Activated T-cell treated with anti-CD3 and anti-CD28 coated beads, Interleukin-2, amount 50 U/mL, for 1 hour (primary cell): ENCODE data around the gene NSUN2.

Source experiments
- DNase-seq: peaks from one replicate; pipeline ENCODE4 v3.0.0-alpha.2; 2020

Gene NSUN2

GRCh38 chr5:6602441-6602840 is 30.4 kb downstream of the NSUN2 start:
- no peak for DNase-seq

DNA sequence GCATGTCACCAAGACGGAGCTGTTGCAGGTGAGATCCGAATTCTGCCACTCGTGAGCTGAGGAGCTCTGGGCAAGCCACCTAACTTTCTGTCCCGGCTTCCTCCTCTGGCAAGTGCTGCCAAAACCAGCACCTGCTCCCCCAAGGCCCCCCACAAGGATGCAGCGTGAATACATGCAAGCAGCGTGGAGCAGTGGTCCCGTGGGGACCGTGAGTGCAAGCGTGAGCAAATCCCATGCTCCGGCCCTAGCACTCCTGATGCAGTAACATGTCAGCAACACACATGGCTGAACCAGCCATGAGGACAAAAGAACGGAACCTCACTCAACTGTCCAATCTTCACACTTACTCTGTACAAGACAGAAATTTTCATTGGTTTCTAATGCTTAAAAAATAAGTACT is 31.0 kb downstream of the NSUN2 start:
- DNase-seq, result no peak

DNA sequence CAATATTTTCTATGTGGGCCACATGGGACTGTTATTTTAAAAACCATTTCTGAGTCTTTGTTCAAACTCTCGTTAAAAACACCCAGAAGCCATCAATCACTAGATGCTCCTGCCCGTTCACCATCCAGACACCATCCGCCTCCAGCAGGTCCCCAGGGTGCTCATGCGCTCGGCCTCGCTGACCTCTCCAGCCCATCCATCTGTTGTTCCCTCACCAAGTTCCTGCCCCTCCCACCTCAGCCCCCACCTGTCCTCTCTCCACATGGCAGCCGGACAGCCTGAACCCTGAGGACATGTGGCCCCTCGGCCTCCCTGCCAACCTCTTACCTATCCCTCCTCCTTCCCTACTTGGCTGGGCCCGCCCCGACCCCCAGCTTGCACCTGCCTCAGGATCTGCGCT is 31.6 kb downstream of the NSUN2 start:
- no peak for DNase-seq

DNA sequence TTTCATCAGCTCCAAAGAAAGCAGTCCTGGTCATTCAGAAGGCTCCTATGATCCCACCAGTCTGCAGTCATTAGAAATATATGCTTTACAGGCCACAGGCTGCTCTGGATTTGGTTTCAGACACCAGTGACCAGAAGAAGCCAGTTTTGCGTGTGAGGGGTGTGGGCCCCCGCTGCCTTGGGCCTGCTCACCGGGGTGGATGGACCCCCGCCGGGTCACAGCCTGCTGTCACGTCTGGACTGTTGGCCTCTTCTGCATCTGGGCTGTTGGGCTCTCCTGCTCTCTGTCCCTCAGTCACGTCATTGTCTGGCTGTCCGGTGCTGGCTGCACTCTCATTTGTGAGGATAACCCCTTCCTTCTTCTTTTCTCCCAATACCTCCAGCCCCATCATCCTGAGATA is 33.1 kb downstream of the NSUN2 start:
- no peak for DNase-seq

GRCh38 chr5:6598351-6598900 is 34.4 kb downstream of the NSUN2 start:
- no peak for DNase-seq

GRCh38 chr5:6597557-6597956 is 35.3 kb downstream of the NSUN2 start:
- no peak for DNase-seq

- no peak for DNase-seq
Measured at GRCh38 chr5:6596388-6596787, 36.5 kb downstream of the NSUN2 start.

DNA sequence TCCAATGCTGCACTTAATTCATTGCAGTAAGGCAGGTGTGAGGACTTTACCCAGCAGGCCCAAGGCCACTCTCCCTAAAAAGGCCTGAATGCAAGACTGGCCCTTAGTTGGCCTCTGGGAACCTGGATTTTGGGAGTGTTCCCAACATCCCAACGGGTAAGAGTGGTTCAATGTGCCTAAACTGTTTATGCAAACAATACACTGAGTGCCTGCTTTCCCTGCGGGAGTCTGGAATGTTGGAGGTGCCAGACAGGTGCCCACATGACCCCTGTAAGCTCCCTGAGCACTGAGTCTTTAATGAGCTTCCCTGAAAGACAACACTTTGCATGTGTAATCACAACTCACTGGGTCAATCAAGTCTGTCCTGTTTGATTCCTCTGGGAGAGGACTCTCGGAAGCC is 37.4 kb downstream of the NSUN2 start:
- DNase-seq, result no peak

GRCh38 chr5:6594066-6594465 is 38.8 kb downstream of the NSUN2 start:
- no peak for DNase-seq

DNA sequence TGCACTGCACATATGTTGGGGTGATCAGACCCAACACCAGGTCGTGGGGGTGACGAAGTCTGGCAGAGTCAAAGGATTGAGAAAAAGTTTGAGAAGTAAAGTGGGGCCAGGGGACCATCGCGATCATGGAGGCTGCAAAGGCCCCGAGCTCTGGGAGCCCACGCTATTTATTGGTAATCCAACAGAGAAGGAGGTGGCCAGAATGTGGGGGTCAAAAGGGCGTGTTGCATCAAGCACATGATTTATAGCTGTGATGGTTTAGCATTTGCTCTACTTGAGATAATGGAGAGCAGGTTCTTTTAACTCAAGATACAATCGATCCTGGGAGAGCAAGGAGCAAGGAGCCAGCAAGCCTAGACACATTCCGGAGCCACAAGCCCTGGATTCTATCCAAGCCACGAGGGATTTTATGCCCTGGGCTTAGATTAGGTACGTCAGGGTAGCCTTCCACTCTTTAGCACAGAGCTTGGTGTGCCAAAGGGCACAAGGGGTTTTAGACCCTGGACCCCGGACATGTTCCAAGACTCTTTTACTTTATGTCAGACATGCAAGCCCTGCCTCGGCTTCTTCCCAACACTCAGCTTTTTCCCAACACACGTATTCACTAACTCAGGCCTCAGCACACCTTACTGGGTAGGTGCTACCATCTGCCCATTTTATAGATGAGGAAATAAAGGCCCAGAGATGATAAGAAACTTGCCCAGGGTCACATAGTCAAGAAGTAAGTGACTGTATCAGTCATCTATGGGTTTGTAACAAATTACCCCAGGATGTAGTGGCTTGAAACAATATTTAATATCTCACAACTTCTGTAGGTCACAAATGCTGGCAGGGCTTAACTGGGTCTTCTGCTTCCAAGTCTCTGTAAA is 39.5 kb downstream of the NSUN2 start:
- DNase-seq, result no peak

DNA sequence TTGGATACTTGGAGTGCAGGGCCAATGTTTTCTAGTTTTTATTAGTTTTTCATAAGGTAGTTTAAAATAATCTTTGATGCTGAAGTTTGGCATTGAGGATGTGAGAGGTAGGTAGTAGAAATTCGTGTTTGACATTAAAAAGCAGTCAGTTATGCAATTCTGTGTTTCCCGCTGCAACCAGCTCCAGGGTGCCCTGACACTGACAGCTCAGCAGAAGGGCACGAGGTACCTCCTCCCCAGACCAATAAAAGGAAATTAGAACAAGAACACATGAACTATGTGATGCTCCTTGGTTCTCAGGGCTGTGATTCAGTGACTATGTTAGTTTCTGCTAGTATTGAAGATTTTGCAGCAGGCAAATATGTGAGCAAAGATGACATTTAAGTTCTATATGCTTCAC is 40.2 kb downstream of the NSUN2 start:
- no peak for DNase-seq

GRCh38 chr5:6591671-6592288 is 41.1 kb downstream of the NSUN2 start:
- no peak for DNase-seq

DNA sequence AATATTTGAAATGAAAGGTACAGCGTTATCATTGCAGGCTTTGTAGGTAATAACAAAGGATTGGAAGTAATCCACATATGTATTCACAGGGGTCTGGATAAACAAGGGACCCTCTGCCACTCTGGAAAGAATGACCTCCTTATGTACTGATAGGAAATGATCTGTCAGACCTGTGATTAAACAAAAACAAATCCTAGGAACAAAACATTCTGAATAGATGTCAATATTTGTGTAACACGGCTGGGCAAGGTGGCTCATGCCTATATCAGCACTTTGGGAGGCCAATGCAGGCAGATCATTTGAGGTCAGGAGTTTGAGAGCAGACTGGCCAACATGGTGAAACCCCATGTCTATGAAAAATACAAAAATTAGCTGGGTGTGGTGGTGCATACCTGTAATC is 42.3 kb downstream of the NSUN2 start:
- no peak for DNase-seq

DNA sequence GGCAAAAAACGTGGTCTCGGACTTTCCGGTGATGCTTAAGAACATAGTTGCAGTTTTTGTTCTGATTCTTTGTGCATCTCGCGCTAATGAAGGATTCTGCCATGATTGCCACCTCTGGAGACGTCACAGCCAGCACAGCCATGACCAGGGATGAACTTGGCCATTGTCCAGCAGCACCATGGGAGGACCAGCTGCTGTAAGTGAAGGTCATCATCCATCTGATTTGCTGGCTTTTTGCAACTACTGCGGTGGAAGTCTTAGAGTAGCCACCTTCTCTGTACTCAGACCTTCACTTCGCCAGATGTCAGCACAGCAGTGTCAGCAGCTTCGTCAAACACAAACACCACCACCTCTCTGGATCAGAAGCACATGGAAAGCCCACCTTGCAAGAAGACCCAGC is 45.7 kb downstream of the NSUN2 start:
- no peak for DNase-seq

DNA sequence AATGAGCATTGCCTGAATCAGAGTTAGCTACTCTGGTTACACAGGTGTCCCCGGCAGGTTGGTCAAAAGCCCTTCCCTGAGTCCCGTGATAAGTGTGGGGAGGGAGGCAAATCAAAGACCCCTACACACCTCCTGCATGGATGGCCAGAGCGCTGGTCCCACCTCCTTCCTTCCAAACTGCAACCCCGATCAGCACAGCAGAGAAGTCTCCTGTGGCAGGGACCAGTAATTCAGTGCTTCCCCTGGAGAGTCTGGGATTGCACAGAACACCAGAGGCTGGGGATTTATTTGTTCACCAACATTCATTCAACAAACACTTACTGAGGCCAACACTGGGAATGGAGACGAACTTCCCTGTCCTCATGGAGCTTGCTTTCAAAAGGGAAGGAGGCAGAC is 46.2 kb downstream of the NSUN2 start:
- DNase-seq, result no peak

DNA sequence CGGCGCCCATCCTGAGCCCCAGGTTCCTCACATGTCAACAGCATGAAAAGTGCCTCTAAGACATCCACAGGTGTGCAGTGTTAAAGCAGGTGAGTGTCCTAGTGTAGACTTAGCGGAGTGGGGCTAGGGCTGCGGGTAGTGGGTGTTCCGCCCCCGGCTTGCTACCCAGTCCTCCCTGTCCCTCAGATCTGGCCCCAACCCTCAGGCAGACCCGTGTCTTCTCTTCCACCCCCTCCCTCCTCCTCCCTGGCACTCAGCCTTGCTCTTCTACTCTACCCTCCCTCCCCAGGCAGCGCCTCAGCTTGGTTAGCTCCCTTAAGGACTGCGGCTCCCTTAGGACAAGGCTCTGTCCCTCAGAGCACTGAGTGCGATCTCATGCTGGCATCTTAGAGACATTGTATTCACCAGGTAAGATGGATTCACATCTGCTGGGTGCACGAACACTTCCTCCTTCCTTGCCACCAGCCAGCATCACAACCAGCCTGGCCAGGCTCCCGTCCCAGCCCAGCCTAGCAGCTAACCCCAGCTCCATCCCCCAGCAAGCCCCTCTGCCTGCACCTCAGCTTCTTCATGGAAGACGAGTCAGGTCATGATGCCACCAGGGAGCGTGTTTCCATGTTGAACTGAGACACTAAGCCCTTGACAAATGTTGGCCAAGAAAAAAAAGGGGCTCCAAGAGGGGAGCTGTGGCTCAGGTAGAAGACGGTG is 46.8 kb downstream of the NSUN2 start:
- no peak for DNase-seq

DNA sequence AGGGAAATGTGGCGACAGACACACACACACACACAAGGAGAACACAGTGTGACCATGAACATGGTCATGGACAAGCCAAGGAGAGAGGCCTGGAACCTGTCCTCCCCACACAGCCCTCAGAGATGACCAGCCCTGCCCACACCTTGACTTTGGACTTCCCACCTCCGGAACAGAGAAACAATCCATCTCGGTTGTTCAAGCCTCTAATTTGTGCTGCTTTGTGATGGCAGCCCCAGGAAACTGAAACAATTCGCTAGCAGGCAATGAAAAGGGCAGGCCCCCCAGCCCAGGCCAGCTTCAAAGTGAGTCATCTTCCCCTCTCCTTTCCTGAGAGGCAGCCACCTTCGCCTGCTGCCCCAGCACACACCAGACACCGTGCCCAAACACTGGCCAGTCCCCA is 47.7 kb downstream of the NSUN2 start:
- no peak for DNase-seq

GRCh38 chr5:6584727-6585126 is 48.1 kb downstream of the NSUN2 start:
- no peak for DNase-seq

- DNase-seq, result no peak
Measured at GRCh38 chr5:6584101-6584645, 48.7 kb downstream of the NSUN2 start.

- DNase-seq, result no peak
Measured at GRCh38 chr5:6583049-6583880, 49.6 kb downstream of the NSUN2 start.

- no peak for DNase-seq
Measured at GRCh38 chr5:6582507-6583048, 50.3 kb downstream of the NSUN2 start.
